ENCODE measurements around the gene LPCAT3. TPM values are rescaled to one million over a fixed set of nuclear protein-coding genes. Genes with fewer than 3 reads are reported as not detected.
A peak's percentile ranks its signal among the peaks of the same experiment; 100 is the strongest.

The LPCAT3 gene
- total RNA-seq, 2 donors from 2014 or later: 22.0 to 31.9 TPM

DNA sequence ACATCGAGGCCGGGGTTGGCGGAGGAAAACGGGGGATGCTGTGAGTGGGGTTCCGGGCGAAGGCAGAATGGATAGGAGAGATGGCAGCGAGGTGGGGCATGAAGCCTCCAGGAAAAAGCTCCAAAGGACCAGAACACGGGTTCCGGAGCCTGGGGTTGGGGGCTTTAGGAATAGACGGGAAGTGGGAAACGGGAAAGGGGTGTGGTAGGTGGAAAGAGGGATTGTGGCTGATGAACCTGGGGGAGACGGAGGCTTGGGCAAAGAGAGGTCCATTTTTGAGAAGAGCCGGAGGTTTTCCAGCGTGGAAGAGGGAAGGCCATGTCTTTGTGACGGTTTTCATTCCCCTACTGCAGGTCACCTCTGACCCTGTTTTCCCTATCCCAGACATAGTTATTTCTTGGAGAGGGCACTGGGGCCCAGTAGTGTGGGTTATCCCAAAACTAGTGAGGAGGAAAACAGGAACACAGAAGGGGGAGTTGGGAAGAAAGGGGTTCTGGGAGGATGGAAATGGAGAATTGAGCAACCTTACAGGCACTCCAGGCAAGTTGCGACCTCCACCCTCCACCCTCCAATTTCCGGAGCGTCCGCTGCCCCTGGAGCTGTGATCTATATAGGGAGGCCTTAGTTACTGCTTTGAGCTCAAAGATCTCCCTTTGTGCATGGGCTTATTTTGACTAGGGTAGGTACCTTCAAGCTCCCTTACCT is 89.4 kb downstream of the LPCAT3 start:
- H3K36me3 Mint-ChIP-seq: peaks cover 6 to 9% of the 10 kb centered on the region in 2 donors
- DNase-seq (ENCODE audit: low spot score in 2 of 2) (no peak), ATAC-seq (no peak)
- H3K27ac Mint-ChIP-seq: peak overlapping the region; percentile 81 to 94
- no peaks in the 10 kb centered on the region for H3K9me3 Mint-ChIP-seq

DNA sequence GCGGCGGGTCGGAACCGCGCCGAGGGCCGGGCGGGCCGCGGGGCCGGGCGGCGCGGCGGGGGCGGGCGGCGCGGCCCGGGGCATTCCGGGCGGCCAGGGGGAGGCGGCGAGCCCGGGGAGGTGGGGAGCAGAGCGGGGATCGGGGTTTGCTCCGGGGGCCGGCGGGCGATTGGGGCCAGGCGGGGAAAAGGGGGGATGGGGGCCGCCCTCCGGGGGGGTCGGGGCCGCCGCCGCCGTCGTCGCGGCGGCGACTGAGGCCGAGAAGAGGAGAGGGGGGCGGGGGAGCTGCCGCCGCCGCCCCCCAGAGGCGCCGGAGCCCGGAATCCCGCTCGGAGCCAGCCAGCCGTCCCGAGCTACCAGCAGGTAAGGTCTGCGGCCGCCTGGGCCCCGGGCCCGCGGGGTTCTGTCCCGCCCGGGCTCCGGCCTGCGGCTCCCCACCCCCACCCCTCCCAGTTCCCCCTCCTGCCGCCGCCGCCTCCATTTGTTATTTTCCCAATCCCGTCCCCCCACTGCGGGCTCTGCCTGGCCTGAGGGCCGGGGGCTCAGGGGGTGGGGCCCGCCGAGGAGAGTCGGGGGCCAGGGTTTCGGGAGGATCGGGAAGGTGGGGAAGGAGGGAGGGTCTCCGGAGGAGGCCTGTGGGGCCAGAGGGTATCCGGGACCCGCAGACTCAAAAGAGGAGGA is 90.1 kb downstream of the LPCAT3 start:
- Mint-ChIP-seq H3K9me3 (no peaks in the 10 kb centered on the region), H3K36me3 (peaks cover 5 to 6% of the 10 kb centered on the region in 2 donors), H3K27ac (peak overlapping the region; percentile 81 to 94)
- ATAC-seq (peak; percentile 8 to 9), DNase-seq (ENCODE audit: low spot score in 2 of 2) (no peak)

DNA sequence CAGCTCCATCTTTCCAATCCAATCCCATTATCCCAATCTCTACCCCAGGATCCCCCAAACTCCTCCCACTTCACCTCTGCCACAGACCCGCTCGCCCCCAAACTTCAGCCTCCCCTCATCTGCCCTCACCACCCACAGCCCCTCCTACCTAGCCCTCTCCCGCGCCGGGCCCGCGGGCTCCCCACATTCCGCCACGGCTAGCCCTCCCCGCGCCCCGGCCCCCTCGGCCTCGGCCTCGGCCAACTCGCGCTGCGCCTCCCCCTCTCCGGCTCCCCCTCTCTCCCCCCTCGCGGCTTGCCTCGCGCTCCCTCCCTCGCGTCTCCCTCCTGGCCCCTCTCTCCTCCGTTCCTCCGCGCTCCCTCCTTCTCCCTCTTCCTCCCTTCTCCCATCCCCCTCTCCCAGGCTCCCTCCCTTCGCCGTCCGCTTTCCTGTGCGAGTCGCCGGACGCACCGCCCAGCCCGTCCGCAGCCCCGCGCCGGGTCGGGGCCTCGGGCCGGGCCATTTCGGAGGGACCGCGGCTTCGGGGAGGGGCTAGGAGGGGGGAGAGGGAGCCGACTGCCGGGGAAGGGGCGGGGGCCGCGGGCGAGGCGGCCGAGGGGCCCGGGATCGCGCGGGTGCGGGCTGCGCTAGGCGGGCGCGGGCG is 90.8 kb downstream of the LPCAT3 start, which contains the start of gene ATN1:
TSS of gene ATN1 (plus strand) at position 581 of the 643 bp plus-strand sequence. CDS start 6,043 bp downstream, outside the sequence.
- no peaks in the 10 kb centered on the region for H3K9me3 Mint-ChIP-seq
- DNase-seq (ENCODE audit: low spot score in 2 of 2) (peak in 1 of 2 donors; percentile 43), ATAC-seq (peak; percentile 42 to 45)
- H3K27ac Mint-ChIP-seq: peak within 1 kb of the TSS; percentile 92 to 94
- H3K36me3 Mint-ChIP-seq: peaks cover 5 to 6% of the 10 kb centered on the region in 2 donors

Other genes starting within 250 kb of the LPCAT3 start
- gene LAG3, start 246.0 kb downstream of the LPCAT3 start, total RNA-seq: 100 to 1,000 TPM in 1 of 2 donors, 10 to 100 TPM in 1; 71.3 to 117 TPM
- gene CD4, start 228.9 kb downstream of the LPCAT3 start, total RNA-seq: 100 to 1,000 TPM; 165 to 244 TPM
- under 1 TPM; 0.46 to 0.60 TPM for gene GPR162, start 196.7 kb downstream of the LPCAT3 start, total RNA-seq
- gene P3H3, start 190.1 kb downstream of the LPCAT3 start, total RNA-seq: 1 to 10 TPM in 1 of 2 donors, under 1 TPM in 1; 0.82 to 3.0 TPM
- gene GNB3, start 177.6 kb downstream of the LPCAT3 start, total RNA-seq: 1 to 10 TPM in 1 of 2 donors, under 1 TPM in 1; 0.25 to 1.8 TPM
- 100 to 1,000 TPM; 110 to 147 TPM for gene CDCA3, start 167.2 kb downstream of the LPCAT3 start, total RNA-seq
- 100 to 1,000 TPM; 132 to 166 TPM for gene USP5, start 166.3 kb downstream of the LPCAT3 start, total RNA-seq
- gene TPI1, start 150.9 kb downstream of the LPCAT3 start, total RNA-seq: 1,000 to 10,000 TPM in 1 of 2 donors, 100 to 1,000 TPM in 1; 694 to 1,875 TPM
- 10 to 100 TPM in 1 of 2 donors, 1 to 10 TPM in 1; 1.4 to 11.7 TPM for gene SPSB2, start 145.2 kb downstream of the LPCAT3 start, total RNA-seq
- 10 to 100 TPM in 1 of 2 donors, 1 to 10 TPM in 1; 4.0 to 10.7 TPM for gene LRRC23, start 113.7 kb downstream of the LPCAT3 start, total RNA-seq
- 100 to 1,000 TPM; 264 to 314 TPM for gene ENO2, start 103.9 kb downstream of the LPCAT3 start, total RNA-seq
- 10 to 100 TPM; 29.9 to 73.5 TPM for gene ATN1, start 90.5 kb downstream of the LPCAT3 start, total RNA-seq
- gene RNU7-1, start 74.7 kb downstream of the LPCAT3 start, total RNA-seq: not detected
- gene C12orf57, start 74.5 kb downstream of the LPCAT3 start, total RNA-seq: 100 to 1,000 TPM; 229 to 609 TPM
- gene PTPN6, start 67.1 kb downstream of the LPCAT3 start, total RNA-seq: 100 to 1,000 TPM; 320 to 609 TPM
- 100 to 1,000 TPM; 387 to 423 TPM for gene PHB2, start 47.8 kb downstream of the LPCAT3 start, total RNA-seq
- 10 to 100 TPM; 69.0 to 76.3 TPM for gene EMG1, start 47.6 kb downstream of the LPCAT3 start, total RNA-seq
- 10 to 100 TPM in 1 of 2 donors, 1 to 10 TPM in 1; 4.8 to 21.9 TPM for gene C1S, start 42.2 kb upstream of the LPCAT3 start, total RNA-seq
- gene C1R, start 74.0 kb upstream of the LPCAT3 start, total RNA-seq: 1 to 10 TPM; 3.9 to 5.6 TPM
- 10 to 100 TPM; 18.6 to 21.8 TPM for gene C1RL, start 90.7 kb upstream of the LPCAT3 start, total RNA-seq
- gene RBP5, start 110.4 kb upstream of the LPCAT3 start, total RNA-seq: not detected
- 10 to 100 TPM; 36.8 to 57.0 TPM for gene CLSTN3, start 111.9 kb upstream of the LPCAT3 start, total RNA-seq
- 10 to 100 TPM; 18.1 to 37.4 TPM for gene PEX5, start 171.2 kb upstream of the LPCAT3 start, total RNA-seq